Gastrocnemius medialis (tissue), 4 donors: ENCODE results near the gene SOD3. TPM values are rescaled to one million over a fixed set of nuclear protein-coding genes. Genes with fewer than 3 reads are reported as not detected.

Source experiments
- ATAC-seq, 2 donors: fragments of 150-250 bp; one replicate each; pipeline ENCODE4 v1.9.1; 2016
- DNase-seq, 2 donors: peaks; one replicate each; pipeline ENCODE4 v3.0.0-alpha.2; 2019
- H3K27ac ChIP-seq, 4 donors: fragments of 200-600 bp; sonication (generic); 1 replicate in 1 of 4; 2 replicates in 3 of 4; pipeline ENCODE4 v1.5.1; 2016 to 2018; ENCODE audit warnings: mild to moderate bottlenecking in 2 of 4, moderate library complexity in 1 of 4
- H3K27me3 ChIP-seq, 3 donors: fragments of 200-600 bp; sonication (generic) in 2 of 3; 1 replicate in 1 of 3; 2 replicates in 2 of 3; pipeline versions ENCODE4 v1.5.1 to v1.6.0; 2016 to 2019; ENCODE audit warnings: mild to moderate bottlenecking in 1 of 3, moderate library complexity in 1 of 3
- H3K36me3 ChIP-seq, 2 donors: fragments of 200-600 bp; sonication (generic) in 1 of 2; one replicate each; pipeline ENCODE4 v1.5.1; 2017 to 2018
- H3K4me1 ChIP-seq, 2 donors: fragments of 200-600 bp; sonication (generic) in 1 of 2; one replicate each; pipeline ENCODE4 v1.5.1; 2016 to 2017; ENCODE audit warnings: mild to moderate bottlenecking in 2 of 2
- H3K4me3 ChIP-seq, 4 donors: fragments of 200-600 bp; sonication (generic) in 3 of 4; 1 replicate in 1 of 4; 2 replicates in 3 of 4; pipeline ENCODE4 v1.5.1; 2016 to 2019; ENCODE audit warnings: mild to moderate bottlenecking in 2 of 4
- H3K9me3 ChIP-seq, 3 donors: fragments of 200-600 bp; sonication (generic) in 2 of 3; 1 replicate in 1 of 3; 2 replicates in 2 of 3; pipeline ENCODE4 v1.5.1; 2016 to 2019
- CTCF ChIP-seq, 5 experiments: fragments of 450-650 bp in 3 of 5; fragments of 200-600 bp in 2 of 5; sonication (generic) in 2 of 5; IDR thresholded peaks in 4 of 5; conservative IDR thresholded peaks in 1 of 5; 1 replicate in 4 of 5; 2 replicates in 1 of 5; pipeline ENCODE4 v1.5.1; 2016 to 2019; ENCODE audit warnings: antibody characterized with exemption in 5 of 5, mild to moderate bottlenecking in 3 of 5, moderate library complexity in 3 of 5
- POLR2A ChIP-seq, 2 donors: fragments of 450-650 bp; IDR thresholded peaks; one replicate each; pipeline ENCODE4 v1.6.1; 2017; ENCODE audit warnings: antibody characterized with exemption in 2 of 2, mild to moderate bottlenecking in 2 of 2, moderate library complexity in 2 of 2
- in situ Hi-C, 4 donors: fragments of 200-750 bp; cut with MboI; loops; one replicate each; pipeline versions ENCODE4 v1.15.0 to v1.8.0; 2017; ENCODE audit warnings: low sequenced_read_pairs in 4 of 4
- intact Hi-C: fragments of 100-400 bp; cut with DNase I; formaldehyde crosslinking; loops from one replicate; pipeline ENCODE4 v1.15.1; 2023; ENCODE audit warnings: low total_unique reads
- total RNA-seq, 4 donors: library from RNA; depleted of rRNA; stranded (reverse); fragments of >200 nt; gene quantifications; one replicate each; pipeline versions ENCODE4 v1.1.0 to v1.2.3, GENCODE V29; 2016

Gene SOD3
- total RNA-seq, 4 donors from 2014 or later = 2.5 to 13.0 (median 5.9) TPM

GRCh38 chr4:24796620-24797019 is 1.2 kb downstream of the SOD3 start:
- intact Hi-C loops (loop anchor here (10.0 kb wide), 1 partner anchor 312 kb away; no protein-coding TSS in a partner anchor), in situ Hi-C loops (loop anchor here in 2 of 4 donors (25.0 kb wide), 1 partner anchor 309 kb away; no protein-coding TSS in a partner anchor)
- Histone ChIP-seq H3K4me3 (no peak overlapping the region), H3K27ac (peak overlapping the region in 1 of 4 donors; percentile 21), H3K4me1 (peaks cover 23 to 27% of the 10 kb centered on the region in 2 donors), H3K36me3 (no peaks in the 10 kb centered on the region), H3K27me3 (peaks cover 0 to 13% (median 0%) of the 10 kb centered on the region in 3 donors), H3K9me3 (no peaks in the 10 kb centered on the region)
- DNase-seq (no peak), ATAC-seq (no peak)
- TF ChIP-seq POLR2A (IDR thresholded peaks at IDR 0.05) (no peak), CTCF (IDR thresholded peaks at IDR 0.05 in 4 of 5, conservative IDR thresholded peaks at IDR 0.05 in 1 of 5) (no peak)

- Histone ChIP-seq H3K9me3 (no peaks in the 10 kb centered on the region), H3K27ac (no peak overlapping the region), H3K27me3 (peaks cover 0 to 13% (median 0%) of the 10 kb centered on the region in 3 donors), H3K36me3 (no peaks in the 10 kb centered on the region), H3K4me1 (peaks cover 28 to 31% of the 10 kb centered on the region in 2 donors), H3K4me3 (no peak overlapping the region)
- no peak for ATAC-seq
- no peak for DNase-seq
- no peak for TF ChIP-seq CTCF (IDR thresholded peaks at IDR 0.05 in 4 of 5, conservative IDR thresholded peaks at IDR 0.05 in 1 of 5)
- no peak for TF ChIP-seq POLR2A (IDR thresholded peaks at IDR 0.05)
- intact Hi-C loops = loop anchor here (10.0 kb wide), 1 partner anchor 313 kb away; no protein-coding TSS in a partner anchor
- in situ Hi-C loops = loop anchor here in 2 of 4 donors (25.0 kb wide), 1 partner anchor 311 kb away; no protein-coding TSS in a partner anchor
These were observed 2.8 kb downstream of the SOD3 start for GRCh38 chr4:24798036-24798610.

- no peaks in the 10 kb centered on the region for H3K36me3 ChIP-seq
- H3K4me1 ChIP-seq = peaks cover 24 to 25% of the 10 kb centered on the region in 2 donors
- no peak for TF ChIP-seq POLR2A (IDR thresholded peaks at IDR 0.05)
- TF ChIP-seq CTCF (IDR thresholded peaks at IDR 0.05 in 4 of 5, conservative IDR thresholded peaks at IDR 0.05 in 1 of 5) = no peak
- in situ Hi-C loops = loop anchor here in 2 of 4 donors (25.0 kb wide), 1 partner anchor 312 kb away; no protein-coding TSS in a partner anchor
- peaks cover 0 to 13% (median 0%) of the 10 kb centered on the region in 3 donors for H3K27me3 ChIP-seq
- no peak overlapping the region for H3K27ac ChIP-seq
- intact Hi-C loops = loop anchor here (10.0 kb wide), 1 partner anchor 314 kb away; no protein-coding TSS in a partner anchor
- ATAC-seq = no peak
- no peak for DNase-seq
- peak overlapping the region in 1 of 4 donors; percentile 44 for H3K4me3 ChIP-seq
- no peaks in the 10 kb centered on the region for H3K9me3 ChIP-seq
These were observed 3.8 kb downstream of the SOD3 start for GRCh38 chr4:24799196-24799543.

- H3K9me3 ChIP-seq = no peaks in the 10 kb centered on the region
- no peaks in the 10 kb centered on the region for H3K36me3 ChIP-seq
- in situ Hi-C loops = loop anchor here in 2 of 4 donors (25.0 kb wide), 1 partner anchor 312 kb away; no protein-coding TSS in a partner anchor
- H3K27me3 ChIP-seq = peaks cover 0 to 13% (median 0%) of the 10 kb centered on the region in 3 donors
- peaks cover 20% of the 10 kb centered on the region in 2 donors for H3K4me1 ChIP-seq
- intact Hi-C loops = loop anchor here (10.0 kb wide), 1 partner anchor 315 kb away; no protein-coding TSS in a partner anchor
- TF ChIP-seq CTCF (IDR thresholded peaks at IDR 0.05 in 4 of 5, conservative IDR thresholded peaks at IDR 0.05 in 1 of 5) (no peak), POLR2A (IDR thresholded peaks at IDR 0.05) (no peak)
- no peak overlapping the region for H3K27ac ChIP-seq
- peak overlapping the region; percentile 33 to 44 (median 38) for H3K4me3 ChIP-seq
- DNase-seq = no peak
- no peak for ATAC-seq
These were observed 4.4 kb downstream of the SOD3 start for GRCh38 chr4:24799544-24800324.
